ENCODE results near the gene JCHAIN.

Gene JCHAIN

DNA sequence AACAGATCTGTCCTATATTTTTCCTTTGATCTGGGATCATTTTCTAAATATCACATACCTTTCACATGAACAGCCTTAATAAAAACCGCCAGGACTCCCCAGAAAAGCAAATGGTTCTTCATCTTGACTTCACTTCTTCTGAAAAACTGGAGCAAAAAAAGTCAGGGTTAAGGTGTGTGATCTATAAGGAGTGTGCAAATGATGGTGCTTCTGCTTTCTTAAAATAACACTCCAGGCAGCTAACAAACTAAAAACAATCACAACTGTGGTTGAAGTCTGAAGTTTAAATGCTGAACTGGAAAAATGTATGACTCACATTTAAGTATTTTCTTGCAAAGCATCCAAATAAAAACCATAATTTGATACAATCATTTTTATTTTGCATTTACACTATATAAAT, at the start of gene JCHAIN:
TSS of gene JCHAIN (minus strand) at position 140 of the 400 bp plus-strand sequence. CDS start at position 122, 18 bp downstream.
- TF ChIP-seq GATA2 (IDR thresholded peaks at IDR 0.05; ENCODE audit: low read depth, low read length): no peak
- TF ChIP-seq GATA3 (IDR thresholded peaks at IDR 0.05; ENCODE audit: low read depth, low read length): no peak

DNA sequence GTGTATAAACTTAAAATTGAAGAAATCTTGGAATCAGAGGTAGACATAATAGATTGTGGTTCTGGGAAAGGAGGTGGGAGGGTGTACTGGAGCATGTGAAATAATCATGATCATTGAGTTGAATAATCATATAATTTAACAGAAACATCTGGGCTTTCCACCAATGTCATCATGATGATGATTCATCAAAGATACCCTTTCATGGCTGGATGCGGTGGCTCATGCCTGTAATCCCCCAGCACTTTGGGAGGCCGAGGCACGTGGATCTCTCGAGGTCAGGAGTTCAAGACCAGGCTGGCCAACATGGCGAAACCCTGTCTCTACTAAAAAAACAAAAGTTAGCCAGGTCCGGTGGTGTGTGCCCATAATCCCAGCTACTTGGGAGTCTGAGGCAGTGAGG, 48.8 kb upstream of the JCHAIN start:
- no peak for TF ChIP-seq GATA3 (IDR thresholded peaks at IDR 0.05; ENCODE audit: low read depth, low read length)
- no peak for TF ChIP-seq GATA2 (IDR thresholded peaks at IDR 0.05; ENCODE audit: low read depth, low read length)

DNA sequence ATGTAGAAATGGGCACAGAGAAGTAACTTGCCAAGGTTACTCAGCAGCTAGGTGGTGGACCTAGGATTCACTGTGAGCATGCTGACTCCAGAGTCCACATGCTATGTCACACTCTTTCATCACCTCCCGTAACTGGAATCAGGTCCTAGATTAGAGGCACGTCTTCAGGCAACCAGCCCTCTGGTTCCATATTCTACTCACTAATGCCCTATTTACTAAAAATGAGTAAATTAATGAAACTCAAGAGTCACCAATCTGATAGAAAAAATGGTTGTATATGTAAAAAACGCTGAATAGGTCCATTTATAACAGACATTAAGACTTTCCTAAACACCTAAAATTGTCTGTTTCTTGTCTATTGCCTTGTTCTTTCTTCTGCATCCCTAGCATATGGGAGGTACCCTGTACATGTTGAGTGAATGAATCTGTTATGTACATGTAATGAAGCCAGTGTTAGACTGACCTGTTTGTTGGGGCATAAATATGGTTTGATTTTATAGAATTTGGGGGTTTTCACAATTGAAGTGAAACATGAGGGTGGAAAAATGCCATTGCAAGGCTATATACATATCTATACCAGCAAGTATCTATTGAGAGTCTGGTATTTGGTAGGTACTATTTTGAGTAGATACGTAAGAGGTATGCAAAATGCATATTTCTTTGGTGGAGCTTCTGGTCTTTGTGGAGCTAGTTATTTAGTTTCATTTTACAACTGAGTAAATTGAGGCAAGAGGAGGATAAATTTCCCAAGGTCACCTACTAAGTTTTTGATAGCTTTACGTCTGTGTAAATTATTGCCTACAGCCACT, 48.0 kb upstream of the JCHAIN start:
- TF ChIP-seq GATA2 (IDR thresholded peaks at IDR 0.05; ENCODE audit: low read depth, low read length) (no peak), GATA3 (IDR thresholded peaks at IDR 0.05; ENCODE audit: low read depth, low read length) (no peak)

DNA sequence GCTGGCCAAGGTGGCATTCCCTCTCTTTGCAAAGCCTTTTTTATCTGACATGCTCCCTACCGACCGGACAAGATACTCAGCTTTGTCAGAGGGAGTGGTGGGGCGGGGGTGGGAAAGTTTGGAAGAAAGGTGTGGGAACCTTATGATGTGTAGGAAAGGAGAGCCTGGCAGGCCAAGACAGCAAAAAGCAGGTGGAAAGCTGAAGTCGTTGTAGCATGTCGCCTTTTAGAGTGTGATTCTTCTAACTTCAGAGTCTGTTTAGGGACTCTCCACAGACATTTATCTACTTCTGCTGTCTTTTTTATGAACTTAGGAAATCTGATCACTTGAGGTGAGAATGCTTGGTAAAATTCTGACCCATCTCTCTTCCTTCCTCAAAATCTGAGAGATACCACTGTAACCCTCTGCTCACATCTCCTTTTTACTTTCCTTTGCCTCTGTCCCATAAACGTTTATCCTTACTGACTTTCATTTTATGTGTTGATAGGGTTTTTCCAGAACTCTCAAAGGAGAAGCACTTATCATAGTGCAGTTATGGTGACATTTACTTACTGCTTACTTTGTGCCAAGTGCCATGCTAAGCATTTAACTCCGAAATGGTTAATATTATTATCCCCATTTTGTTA, 47.3 kb upstream of the JCHAIN start:
- TF ChIP-seq GATA3 (IDR thresholded peaks at IDR 0.05; ENCODE audit: low read depth, low read length): no peak
- TF ChIP-seq GATA2 (IDR thresholded peaks at IDR 0.05; ENCODE audit: low read depth, low read length): no peak

DNA sequence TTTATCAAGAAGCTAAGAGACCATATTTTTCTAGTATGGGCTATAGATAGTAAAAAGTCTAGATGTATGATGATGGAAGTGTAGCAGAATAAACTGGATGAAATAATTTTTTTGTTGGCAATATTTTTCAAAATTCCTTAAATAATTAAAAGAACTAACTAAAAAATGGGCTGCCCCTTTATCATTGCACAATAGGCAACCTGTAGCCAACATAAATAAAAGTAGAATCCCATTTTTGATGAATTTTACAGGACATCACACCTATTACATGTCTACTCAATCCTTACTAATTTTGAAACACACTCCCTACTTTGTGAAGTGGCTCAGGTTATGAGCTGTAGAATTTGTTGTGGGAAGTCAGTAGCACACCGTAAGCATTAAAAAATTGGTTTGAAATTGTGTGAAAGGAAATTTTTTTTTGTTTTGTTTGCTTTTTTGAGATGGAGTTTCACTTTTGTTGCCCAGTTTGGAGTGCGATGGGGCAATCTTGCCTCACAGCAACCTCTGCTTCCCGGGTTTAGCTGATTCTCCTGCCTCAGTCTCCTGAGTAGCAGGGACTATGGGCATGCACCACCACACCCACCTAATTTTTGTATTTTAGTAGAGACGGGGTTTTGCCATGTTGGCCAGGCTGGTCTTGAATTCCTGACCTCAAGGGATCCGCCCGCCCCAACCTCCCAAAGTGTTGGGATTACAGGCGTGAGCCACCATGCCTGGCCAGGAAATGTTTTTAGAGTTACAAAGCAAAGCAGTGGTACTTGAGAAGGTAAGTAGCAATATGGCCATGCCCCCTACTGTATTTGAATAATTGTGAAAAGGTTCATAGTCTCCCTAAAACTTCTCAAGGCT, 46.5 kb upstream of the JCHAIN start:
- TF ChIP-seq GATA2 (IDR thresholded peaks at IDR 0.05; ENCODE audit: low read depth, low read length) (no peak), GATA3 (IDR thresholded peaks at IDR 0.05; ENCODE audit: low read depth, low read length) (no peak)

DNA sequence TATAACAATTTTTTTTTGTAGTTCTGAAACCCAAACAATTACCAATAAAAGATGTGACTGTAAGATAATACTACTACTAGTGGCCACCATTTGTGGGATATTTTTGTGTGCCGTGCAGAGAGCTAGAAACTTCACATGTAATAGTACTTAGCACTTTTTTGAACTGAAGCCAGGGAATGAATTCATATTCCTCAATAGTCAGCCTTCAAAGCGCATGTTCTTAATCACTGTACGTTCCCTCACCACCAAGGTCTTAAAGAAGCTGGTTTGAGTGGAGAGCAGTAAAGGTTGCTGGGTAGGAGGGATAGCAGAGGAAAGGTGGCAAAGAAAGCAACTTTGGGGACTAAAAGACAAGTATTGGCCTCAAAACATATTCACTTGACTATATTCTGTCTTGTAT, 45.8 kb upstream of the JCHAIN start:
- TF ChIP-seq GATA2 (IDR thresholded peaks at IDR 0.05; ENCODE audit: low read depth, low read length) (no peak), GATA3 (IDR thresholded peaks at IDR 0.05; ENCODE audit: low read depth, low read length) (no peak)

DNA sequence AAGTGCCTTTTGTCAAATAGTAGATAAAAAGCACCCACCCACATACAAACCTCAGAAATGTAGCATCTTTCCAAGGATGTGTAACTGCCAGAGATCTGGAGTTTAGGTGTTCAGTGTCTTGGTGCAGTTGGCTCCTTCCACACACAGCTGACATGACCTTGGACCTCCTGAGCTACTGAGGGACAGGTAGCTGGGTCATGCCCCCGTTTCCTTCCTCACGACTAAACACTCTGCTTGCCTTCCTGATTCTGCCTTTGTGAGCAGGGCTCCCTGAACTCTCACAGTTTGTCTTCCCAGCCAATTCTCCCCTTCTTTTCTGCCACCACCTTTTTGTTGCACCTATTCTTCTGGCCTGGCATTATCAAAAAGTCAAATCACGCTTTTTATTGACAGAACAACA, 45.3 kb upstream of the JCHAIN start:
- TF ChIP-seq GATA2 (IDR thresholded peaks at IDR 0.05; ENCODE audit: low read depth, low read length) (no peak), GATA3 (IDR thresholded peaks at IDR 0.05; ENCODE audit: low read depth, low read length) (no peak)

DNA sequence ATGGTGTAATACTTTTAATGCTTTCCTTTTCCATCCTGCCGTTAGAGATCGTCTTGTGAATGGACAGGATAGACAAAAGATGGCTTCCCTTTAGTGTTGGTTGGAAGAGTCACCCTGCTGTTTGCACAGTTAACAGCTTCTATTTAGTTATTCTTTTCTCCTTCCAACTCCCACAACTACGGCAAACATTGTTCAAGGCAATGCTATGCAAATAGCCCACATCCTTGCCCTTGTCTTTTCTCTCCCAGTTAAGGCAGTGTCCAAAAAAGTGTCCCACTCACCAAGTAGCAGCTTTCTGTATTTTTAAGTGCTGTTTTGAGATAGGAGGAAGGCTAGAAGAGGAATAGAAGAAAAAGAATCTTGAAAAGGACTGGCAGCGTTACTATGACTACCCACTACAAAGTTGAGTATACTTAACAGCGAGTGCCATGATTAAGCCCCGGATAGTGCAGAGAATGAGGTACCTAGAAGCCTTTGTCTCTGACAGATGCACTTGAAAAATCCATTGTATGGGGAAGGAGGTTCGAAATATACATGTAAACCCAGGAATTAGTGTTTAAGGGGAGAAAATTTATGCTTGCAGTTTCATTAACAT, 43.4 kb upstream of the JCHAIN start:
- TF ChIP-seq GATA2 (IDR thresholded peaks at IDR 0.05; ENCODE audit: low read depth, low read length) (no peak), GATA3 (IDR thresholded peaks at IDR 0.05; ENCODE audit: low read depth, low read length) (no peak)

DNA sequence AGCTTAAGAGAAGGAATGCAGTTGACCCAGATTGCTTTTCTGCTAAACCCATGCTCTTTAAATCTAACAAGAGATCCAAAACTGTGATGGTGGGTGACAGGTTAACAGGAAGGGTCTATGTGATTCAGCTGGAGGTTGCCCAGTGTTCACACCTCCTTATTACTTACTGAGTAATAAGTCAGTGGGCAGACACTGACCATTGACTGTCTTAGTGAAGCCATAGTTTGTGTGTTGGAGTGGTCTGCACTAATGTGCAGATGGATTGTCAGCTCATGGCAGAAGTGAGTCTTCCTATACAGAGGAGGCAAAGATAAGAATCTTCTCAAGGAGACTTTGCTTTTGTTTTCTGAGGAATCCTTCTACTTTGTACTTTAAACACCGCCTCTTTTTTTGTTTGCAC, 40.2 kb upstream of the JCHAIN start:
- TF ChIP-seq GATA2 (IDR thresholded peaks at IDR 0.05; ENCODE audit: low read depth, low read length): no peak
- TF ChIP-seq GATA3 (IDR thresholded peaks at IDR 0.05; ENCODE audit: low read depth, low read length): no peak

DNA sequence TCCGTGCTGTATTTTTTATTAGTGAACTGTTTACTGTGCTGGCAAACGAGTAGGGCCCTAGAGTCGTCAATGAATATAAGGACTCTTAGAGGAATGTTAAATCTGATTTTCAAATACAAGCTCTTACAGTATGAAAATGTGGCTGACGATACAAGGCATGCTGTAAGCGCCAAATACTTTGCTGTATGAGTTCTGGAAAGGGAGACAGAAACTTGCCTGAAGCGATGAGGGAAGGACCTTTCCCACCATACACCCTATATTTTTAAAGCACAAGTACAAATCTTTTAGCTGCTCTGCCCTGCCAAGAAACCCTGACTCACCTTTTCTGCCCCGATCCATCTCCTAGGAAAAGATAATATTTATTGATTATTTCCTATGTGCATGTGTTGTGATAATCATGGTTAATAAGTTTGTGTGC, 39.7 kb upstream of the JCHAIN start:
- no peak for TF ChIP-seq GATA3 (IDR thresholded peaks at IDR 0.05; ENCODE audit: low read depth, low read length)
- no peak for TF ChIP-seq GATA2 (IDR thresholded peaks at IDR 0.05; ENCODE audit: low read depth, low read length)

DNA sequence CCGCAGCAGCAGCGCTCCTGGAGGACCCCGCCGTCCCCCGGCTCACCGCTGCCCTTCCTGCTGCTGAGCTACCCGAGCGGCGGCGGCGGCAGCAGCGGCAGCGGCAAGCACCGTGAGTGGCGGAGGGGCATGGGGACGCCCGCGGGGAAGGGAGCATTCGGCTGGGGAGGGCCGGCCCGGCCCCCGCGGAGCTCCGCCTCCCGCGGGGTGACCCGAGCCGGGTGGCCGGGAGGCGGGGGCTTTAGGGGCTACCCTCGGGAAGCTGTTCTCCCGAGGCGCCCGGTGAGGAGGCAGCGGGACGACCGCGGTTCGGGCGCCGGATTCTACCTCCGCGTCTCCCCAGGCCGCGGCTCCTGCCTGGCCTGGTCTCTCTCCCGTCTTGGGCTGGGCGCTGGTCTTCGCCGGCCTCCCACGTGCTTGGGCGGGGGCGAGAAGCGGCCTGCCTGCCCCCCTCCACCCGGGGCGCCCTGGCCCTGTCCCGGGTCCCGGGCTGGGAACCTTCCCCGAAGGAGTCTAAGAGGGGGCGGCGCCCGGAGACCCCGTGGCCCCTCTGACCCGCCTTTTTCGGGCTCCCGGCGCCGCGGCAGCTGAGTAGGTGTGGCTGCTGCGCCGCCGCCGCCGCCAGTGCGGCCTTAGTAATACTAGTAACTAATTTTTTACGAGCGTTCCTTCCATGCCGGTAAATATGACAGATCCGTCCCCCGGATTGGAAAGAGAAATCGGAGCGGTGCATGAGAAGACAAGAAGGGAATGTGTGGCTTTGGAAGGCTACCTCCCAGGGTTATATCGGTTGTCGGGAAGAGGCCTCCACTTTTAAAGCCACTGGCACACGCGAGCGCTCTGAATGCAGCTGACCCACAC, 39.1 kb upstream of the JCHAIN start:
- TF ChIP-seq GATA2 (IDR thresholded peaks at IDR 0.05; ENCODE audit: low read depth, low read length): no peak
- TF ChIP-seq GATA3 (IDR thresholded peaks at IDR 0.05; ENCODE audit: low read depth, low read length): no peak

DNA sequence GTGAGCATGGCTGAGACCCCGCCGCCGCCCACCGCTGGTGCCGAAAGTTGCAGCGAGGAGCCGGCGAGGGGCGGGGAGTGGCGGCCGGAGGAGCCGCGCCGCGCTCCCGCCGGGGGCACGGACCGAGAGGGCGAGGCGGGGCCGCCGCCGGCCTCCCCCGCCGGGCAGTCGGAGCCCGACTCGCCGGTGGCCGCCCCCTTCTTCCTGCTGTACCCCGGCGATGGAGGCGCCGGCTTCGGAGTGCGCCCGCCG, 38.5 kb upstream of the JCHAIN start:
- no peak for TF ChIP-seq GATA3 (IDR thresholded peaks at IDR 0.05; ENCODE audit: low read depth, low read length)
- no peak for TF ChIP-seq GATA2 (IDR thresholded peaks at IDR 0.05; ENCODE audit: low read depth, low read length)

DNA sequence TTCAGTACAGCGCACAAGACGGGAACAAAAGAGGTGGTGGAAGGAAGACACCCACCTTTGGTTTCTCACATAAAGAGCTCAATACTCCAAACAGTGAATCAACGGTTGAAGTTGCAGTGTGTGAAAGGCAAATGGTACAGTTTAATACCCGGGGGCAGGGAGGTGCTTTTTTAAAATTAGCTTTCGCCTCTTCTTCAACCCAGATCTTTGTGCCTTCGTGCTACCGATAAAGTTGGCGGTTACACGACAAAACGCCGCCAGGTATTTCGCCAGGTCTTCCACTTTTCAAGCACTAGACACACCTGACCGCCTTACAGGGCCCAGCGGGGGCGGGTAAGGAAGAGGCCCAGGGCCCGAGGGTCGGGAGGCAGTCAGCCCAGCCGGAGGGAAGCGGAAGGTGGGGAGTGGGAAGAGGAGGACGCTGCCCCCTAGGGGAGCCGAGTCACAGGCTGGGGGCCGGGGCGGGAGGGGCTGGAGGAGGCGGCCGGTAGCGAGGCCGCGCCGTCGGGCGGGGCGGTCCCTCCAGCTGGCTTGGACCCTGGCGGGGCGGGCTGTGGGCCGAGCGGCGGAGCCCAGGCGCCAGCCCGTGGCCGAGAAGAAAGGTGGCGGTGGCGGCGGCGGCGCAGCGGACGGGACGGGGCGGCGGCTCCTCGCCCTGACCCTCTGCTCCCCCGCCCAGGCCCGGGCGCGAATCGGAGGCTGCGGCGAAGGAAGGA, 38.1 kb upstream of the JCHAIN start:
- no peak for TF ChIP-seq GATA2 (IDR thresholded peaks at IDR 0.05; ENCODE audit: low read depth, low read length)
- TF ChIP-seq GATA3 (IDR thresholded peaks at IDR 0.05; ENCODE audit: low read depth, low read length): no peak
